OCI-LY3 (cell line): ENCODE data around the gene CNPY4.

ENCODE experiments used
- CTCF ChIP-seq: fragments of 200-600, 300-600 bp; sonication (generic); IDR thresholded peaks from 2 replicates; pipeline ENCODE4 v1.5.1; 2014; ENCODE audit warnings: antibody characterized with exemption, low read length, low read depth
- EZH2phosphoT487 ChIP-seq: fragments of 200-600 bp; shearing (Covaris generic); IDR thresholded peaks from 2 replicates; pipeline ENCODE4 v1.6.1; 2018; ENCODE audit warnings: antibody characterized with exemption, mixed run types, low read depth

- TF ChIP-seq CTCF (no peak), EZH2phosphoT487 (no peak)
Measured at GRCh38 chr7:100093498-100093897, 25.9 kb upstream of the CNPY4 start.
